PC-9 (cell line): ENCODE measurements around the gene ANO7.

Experiments used
- EZH2 ChIP-seq: fragments of 200-600 bp; sonication (generic); IDR thresholded peaks from 2 replicates; pipeline ENCODE4 v1.8.0; 2017; ENCODE audit warnings: antibody characterized with exemption, low read depth
- TF ChIP-seq, protein P1 (sequence below): fragments of 200-600 bp; sonication (generic); conservative IDR thresholded peaks from 2 replicates; pipeline ENCODE4 v1.6.1; 2017; ENCODE audit warnings: mixed run types, antibody characterized with exemption, mild to moderate bottlenecking, moderate library complexity

DNA sequence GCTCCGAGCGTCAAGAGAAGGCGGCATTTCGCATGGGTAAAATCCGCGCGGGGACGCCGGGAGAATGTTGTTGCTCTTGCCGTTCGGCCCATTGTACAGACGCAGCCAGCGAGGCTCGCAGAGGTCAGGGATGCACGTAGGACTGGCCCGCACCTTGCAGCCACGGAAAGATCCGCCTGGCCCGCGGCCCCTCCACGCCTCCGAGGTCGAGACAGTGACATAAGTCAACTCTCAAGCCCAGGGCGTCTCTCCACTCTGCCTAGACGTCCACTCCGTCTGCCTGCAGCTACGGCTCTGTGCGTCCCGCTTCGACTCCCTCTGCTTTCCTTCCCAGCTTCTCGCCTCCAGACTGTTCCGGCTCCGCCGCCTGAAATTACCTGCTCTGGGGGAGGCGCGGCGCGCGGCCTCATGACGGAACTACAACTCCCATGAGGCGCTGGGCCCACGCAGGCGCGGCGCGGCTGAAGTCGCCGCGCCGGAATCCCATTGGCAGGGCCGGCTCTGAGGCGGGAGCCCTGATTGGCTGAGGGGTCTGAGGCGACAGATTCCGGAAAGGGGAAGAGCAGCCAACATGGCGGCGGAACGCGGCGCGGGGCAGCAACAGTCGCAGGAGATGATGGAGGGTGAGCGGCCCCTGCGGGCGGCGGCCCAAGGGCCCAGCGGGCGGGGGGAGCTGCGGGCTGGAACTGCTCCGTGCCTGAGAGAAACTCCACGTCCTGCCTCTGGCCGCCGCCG, 38.4 kb upstream of the ANO7 start, which contains the start of gene PPP1R7:
- no peak for TF ChIP-seq EZH2
- TF ChIP-seq, protein P1, sequence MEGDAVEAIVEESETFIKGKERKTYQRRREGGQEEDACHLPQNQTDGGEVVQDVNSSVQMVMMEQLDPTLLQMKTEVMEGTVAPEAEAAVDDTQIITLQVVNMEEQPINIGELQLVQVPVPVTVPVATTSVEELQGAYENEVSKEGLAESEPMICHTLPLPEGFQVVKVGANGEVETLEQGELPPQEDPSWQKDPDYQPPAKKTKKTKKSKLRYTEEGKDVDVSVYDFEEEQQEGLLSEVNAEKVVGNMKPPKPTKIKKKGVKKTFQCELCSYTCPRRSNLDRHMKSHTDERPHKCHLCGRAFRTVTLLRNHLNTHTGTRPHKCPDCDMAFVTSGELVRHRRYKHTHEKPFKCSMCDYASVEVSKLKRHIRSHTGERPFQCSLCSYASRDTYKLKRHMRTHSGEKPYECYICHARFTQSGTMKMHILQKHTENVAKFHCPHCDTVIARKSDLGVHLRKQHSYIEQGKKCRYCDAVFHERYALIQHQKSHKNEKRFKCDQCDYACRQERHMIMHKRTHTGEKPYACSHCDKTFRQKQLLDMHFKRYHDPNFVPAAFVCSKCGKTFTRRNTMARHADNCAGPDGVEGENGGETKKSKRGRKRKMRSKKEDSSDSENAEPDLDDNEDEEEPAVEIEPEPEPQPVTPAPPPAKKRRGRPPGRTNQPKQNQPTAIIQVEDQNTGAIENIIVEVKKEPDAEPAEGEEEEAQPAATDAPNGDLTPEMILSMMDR, result no peak
